A549 (cell line): ENCODE results near the gene GMCL1. TPM values are rescaled to one million over a fixed set of nuclear protein-coding genes. Genes with fewer than 3 reads are reported as not detected.
"Not testable (repeated sequence)": the region's sequence is repeated elsewhere in the genome, so short reads cannot be mapped to it uniquely, and the experiment has no call there.

Experiments
- ATAC-seq, 2 experiments: fragments of 200-7000 bp in 1 of 2; fragments of >200 bp in 1 of 2; cut with Nextera tagmentation in 1 of 2; cut with Tn5 transposase in 1 of 2; 3 replicates each; pipeline versions ENCODE4 v1.8.0 to v1.9.1; 2018 to 2020; ENCODE audit warnings: mild to moderate bottlenecking in 1 of 2, moderate library complexity in 1 of 2
- CTCF ChIA-PET: fragments of 300-600 bp; sonication (Branson Sonifier 250); formaldehyde crosslinking; extraction: SDS; loops from one replicate; lab custom pipeline; 2021; ENCODE audit warnings: antibody characterized with exemption, inconsistent platforms; lab: Yijun Ruan, JAX
- POLR2A ChIA-PET: fragments of 350-600 bp; formaldehyde crosslinking; extraction: SDS; loops from one replicate; lab custom pipeline; 2021; ENCODE audit warnings: antibody characterized with exemption, inconsistent platforms; lab: Yijun Ruan, JAX
- DNase-seq, 2 experiments: peaks; one replicate each; pipeline versions ENCODE4 v3.0.0 to v3.0.0-alpha.2; 2011 to 2016; ENCODE audit warnings: low read depth in 1 of 2, low spot score in 1 of 2
- FAIRE-seq: peaks from 2 replicates; lab custom pipeline; 2011; peaks lifted over from hg19 to GRCh38; lab: Jason Lieb, UNC
- H3K27ac ChIP-seq, 2 experiments: fragments of >200 bp; sonication (Bioruptor Twin); formaldehyde crosslinking; 3 replicates each; pipeline ENCODE4 v1.5.1; 2016 to 2017
- H3K4me1 ChIP-seq: fragments of >200 bp; sonication (Bioruptor Twin); formaldehyde crosslinking; 3 replicates; pipeline ENCODE4 v1.6.1; 2016
- H3K4me2 ChIP-seq: fragments of >200 bp; sonication (Bioruptor Twin); formaldehyde crosslinking; 3 replicates; pipeline ENCODE4 v1.6.1; 2016
- H3K4me3 ChIP-seq: fragments of >200 bp; sonication (Bioruptor Twin); formaldehyde crosslinking; 3 replicates; pipeline ENCODE4 v1.5.1; 2016
- H3K9me3 ChIP-seq: fragments of >200 bp; sonication (Bioruptor Twin); formaldehyde crosslinking; 3 replicates; pipeline ENCODE4 v1.6.1; 2016
- BCL3 ChIP-seq: fragments of >200 bp; sonication (Bioruptor Twin); formaldehyde crosslinking; IDR thresholded peaks from 3 replicates; pipeline ENCODE4 v1.6.1; 2016
- BHLHE40 ChIP-seq: IDR thresholded peaks from 2 replicates; pipeline ENCODE4 v1.6.1; 2012; ENCODE audit warnings: low read depth, low read length, inconsistent platforms
- CBX8 ChIP-seq: fragments of 200-600 bp; sonication (generic); IDR thresholded peaks from 2 replicates; pipeline ENCODE4 v1.6.1; 2016
- CHD2 ChIP-seq: fragments of 150-350 bp; IDR thresholded peaks from 2 replicates; pipeline ENCODE4 v1.6.1; 2014; ENCODE audit warnings: low read length; ENCODE audit not compliant: partially characterized antibody
- CHD4 ChIP-seq: fragments of 200-600 bp; sonication (generic); IDR thresholded peaks from 2 replicates; pipeline ENCODE4 v1.6.1; 2016; ENCODE audit warnings: antibody characterized with exemption, mild to moderate bottlenecking, borderline replicate concordance
- CTCF ChIP-seq: fragments of >200 bp; sonication (Bioruptor Twin); formaldehyde crosslinking; IDR thresholded peaks from 3 replicates; pipeline ENCODE4 v1.5.1; 2016
- ELK1 ChIP-seq: fragments of 150-350 bp; IDR thresholded peaks from 2 replicates; pipeline ENCODE4 v1.6.1; 2014; ENCODE audit warnings: low read depth, mild to moderate bottlenecking, low read length
- EP300 ChIP-seq, 2 experiments: fragments of >200 bp; sonication (Bioruptor Twin); formaldehyde crosslinking; IDR thresholded peaks; 2 replicates in 1 of 2; 3 replicates in 1 of 2; pipeline ENCODE4 v1.6.1; 2016 to 2017
- FOXS1 ChIP-seq: fragments of 250-450 bp; sonication (Bioruptor Pico); IDR thresholded peaks from 2 replicates; pipeline ENCODE4 v1.5.0; 2020; ENCODE audit warnings: mild to moderate bottlenecking, moderate library complexity
- HEYL ChIP-seq: fragments of 250-450 bp; sonication (Bioruptor Pico); IDR thresholded peaks from 2 replicates; pipeline ENCODE4 v1.8.0; 2021; ENCODE audit warnings: mild to moderate bottlenecking, moderate library complexity
- KDM5A ChIP-seq: fragments of 200-600 bp; sonication (generic); IDR thresholded peaks from 2 replicates; pipeline ENCODE4 v1.6.1; 2016; ENCODE audit warnings: antibody characterized with exemption, mild to moderate bottlenecking
- MAX ChIP-seq: IDR thresholded peaks from 2 replicates; pipeline ENCODE4 v1.6.1; 2012
- NFE2L2 ChIP-seq: fragments of 150-350 bp; conservative IDR thresholded peaks from 2 replicates; pipeline ENCODE4 v1.6.1; 2014; ENCODE audit warnings: low read length
- PHF8 ChIP-seq: fragments of 200-600 bp; sonication (generic); IDR thresholded peaks from 2 replicates; pipeline ENCODE4 v1.6.1; 2016; ENCODE audit warnings: low read depth, mild to moderate bottlenecking, antibody characterized with exemption, moderate library complexity, borderline replicate concordance
- RAD21 ChIP-seq, 2 experiments: fragments of >200 bp in 1 of 2; sonication (Bioruptor Twin) in 1 of 2; formaldehyde crosslinking in 1 of 2; IDR thresholded peaks in 1 of 2; conservative IDR thresholded peaks in 1 of 2; 2 replicates in 1 of 2; 3 replicates in 1 of 2; pipeline ENCODE4 v1.6.1; 2012 to 2018; ENCODE audit warnings: inconsistent platforms in 1 of 2
- RARB ChIP-seq: fragments of 250-450 bp; sonication (Bioruptor Pico); IDR thresholded peaks from 2 replicates; pipeline ENCODE4 v1.8.0; 2021; ENCODE audit warnings: mild to moderate bottlenecking, moderate library complexity
- SMC3 ChIP-seq: fragments of >200 bp; sonication (Bioruptor Twin); formaldehyde crosslinking; IDR thresholded peaks from 3 replicates; pipeline ENCODE4 v1.6.1; 2018; ENCODE audit warnings: inconsistent platforms
- SREBF2 ChIP-seq: fragments of 450-650 bp; IDR thresholded peaks from 2 replicates; pipeline ENCODE4 v1.6.1; 2014; ENCODE audit warnings: mild to moderate bottlenecking, moderate library complexity
- TFCP2L1 ChIP-seq: fragments of 250-450 bp; sonication (Bioruptor Pico); IDR thresholded peaks from 2 replicates; pipeline ENCODE4 v1.5.0; 2021; ENCODE audit warnings: mild to moderate bottlenecking
- ZFP36 ChIP-seq: fragments of 450-650 bp; IDR thresholded peaks from 2 replicates; pipeline ENCODE4 v1.6.1; 2014; ENCODE audit warnings: borderline replicate concordance; ENCODE audit not compliant: partially characterized antibody
- ZNF302 ChIP-seq: fragments of 250-450 bp; sonication (Bioruptor Pico); IDR thresholded peaks from 2 replicates; pipeline ENCODE4 v1.9.0; 2021; ENCODE audit warnings: inconsistent platforms, mild to moderate bottlenecking, moderate library complexity
- ZSCAN20 ChIP-seq: fragments of 250-450 bp; sonication (Bioruptor Pico); IDR thresholded peaks from 2 replicates; pipeline ENCODE4 v1.8.0; 2022; ENCODE audit warnings: mild to moderate bottlenecking, moderate library complexity
- WGBS: methylation state at CpG from one replicate; pipeline ENCODE4 v1.1.6; 2017; ENCODE audit errors: missing lambda C conversion rate; 5-methylcytosine and 5-hydroxymethylcytosine counted together
- polyA plus RNA-seq, 4 experiments: library from polyadenylated mRNA; depleted of rRNA in 3 of 4; stranded (reverse); fragments of >200 nt; fragmentation: RNase III in 1 of 4; extraction: RNeasy Plus Mini Kit Qiagen cat#74134 plus additional on column Dnase treatment in 1 of 4; gene quantifications; 2 replicates in 3 of 4; 3 replicates in 1 of 4; pipeline ENCODE4 v1.2.3, GENCODE V29; 2011 to 2017
- TF ChIP-seq, protein P1 (sequence below): fragments of >200 bp; sonication (Bioruptor Twin); formaldehyde crosslinking; IDR thresholded peaks from 2 replicates; pipeline ENCODE4 v1.6.1; 2016
- TF ChIP-seq, protein P2 (sequence below): fragments of 250-450 bp; sonication (Bioruptor Pico); IDR thresholded peaks from 2 replicates; pipeline ENCODE4 v1.5.0; 2020; ENCODE audit warnings: low read depth, mild to moderate bottlenecking, moderate library complexity
- TF ChIP-seq, protein P3 (sequence below): IDR thresholded peaks from 2 replicates; pipeline ENCODE4 v1.6.1; 2012; ENCODE audit warnings: low read depth, borderline replicate concordance
- TF ChIP-seq, protein P4 (sequence below): fragments of 450-650 bp; IDR thresholded peaks from 2 replicates; pipeline ENCODE4 v1.6.1; 2014; ENCODE audit warnings: antibody characterized with exemption

Gene GMCL1
- polyA plus RNA-seq, 2 of the 4 experiments (the other 2 are of a cell fraction) = 16.6 to 21.1 TPM

GRCh38 chr2:69830906-69831241, 1.4 kb downstream of the GMCL1 start:
- H3K4me1 ChIP-seq = peaks cover 15% of the 10 kb centered on the region
- WGBS = 91% methylated on average over 13 of the region's 13 CpGs
- CTCF ChIA-PET = interaction anchor here (1.0 to 2.7 kb wide), 4 partner anchors 14 to 266 kb away, joined by 3 to 13 read pairs (median 5); no protein-coding TSS in a partner anchor
- peak overlapping the region; percentile 75 for H3K4me2 ChIP-seq
- FAIRE-seq, H3K9me3 ChIP-seq, ATAC-seq, DNase-seq, H3K27ac ChIP-seq, POLR2A ChIA-PET: not testable (repeated sequence)
- H3K4me3 ChIP-seq = peak overlapping the region; percentile 91

DNA sequence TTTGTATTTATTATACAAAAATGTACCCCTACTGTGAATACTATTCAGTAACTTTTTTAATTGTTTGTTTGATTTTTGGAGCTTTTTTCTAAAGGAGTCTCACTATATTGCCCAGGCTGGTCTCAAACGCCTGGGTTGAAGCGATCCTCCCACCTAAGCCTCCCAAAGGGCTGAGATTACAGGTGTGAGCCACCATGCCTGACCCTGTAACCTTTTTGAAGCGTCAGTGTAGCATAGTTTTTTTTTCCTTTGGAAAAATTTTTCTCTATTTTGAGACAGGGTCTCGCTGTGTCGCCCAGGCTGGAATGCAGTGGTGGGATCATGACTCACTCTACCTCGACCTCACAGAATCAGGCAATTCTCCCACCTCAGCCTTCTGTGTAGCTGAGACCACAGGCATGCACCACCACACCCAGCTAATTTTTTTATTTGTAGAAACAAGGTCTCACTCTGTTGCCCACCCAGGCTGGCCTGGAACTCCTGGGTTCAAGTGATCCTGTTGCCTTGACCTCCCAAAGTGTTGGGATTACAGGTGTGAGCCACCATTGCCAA, 2.0 kb downstream of the GMCL1 start:
- H3K4me3 ChIP-seq = no peak overlapping the region
- WGBS = 94% methylated on average over 6 of the region's 6 CpGs
- no peak overlapping the region for H3K27ac ChIP-seq
- no peaks in the 10 kb centered on the region for H3K9me3 ChIP-seq
- ATAC-seq (no peak), FAIRE-seq (no peak), DNase-seq (no peak)
- POLR2A ChIA-PET = no interaction called here
- CTCF ChIA-PET = interaction anchor here (0.9 to 2.7 kb wide), 4 partner anchors 15 to 112 kb away, joined by 3 to 13 read pairs (median 5); no protein-coding TSS in a partner anchor
- H3K4me2 ChIP-seq = peak overlapping the region; percentile 75
- TF ChIP-seq ZSCAN20 (CRISPR knock-in tag) (no peak), CTCF (no peak), RARB (no peak), ELK1 (no peak), CHD4 (no peak), TFCP2L1 (CRISPR knock-in tag) (no peak), SMC3 (no peak), EP300 (IDR thresholded peaks at IDR 0.05) (no peak), CHD2 (no peak), BHLHE40 (no peak), MAX (no peak), SREBF2 (no peak), NFE2L2 (no peak)
- TF ChIP-seq, protein P1, sequence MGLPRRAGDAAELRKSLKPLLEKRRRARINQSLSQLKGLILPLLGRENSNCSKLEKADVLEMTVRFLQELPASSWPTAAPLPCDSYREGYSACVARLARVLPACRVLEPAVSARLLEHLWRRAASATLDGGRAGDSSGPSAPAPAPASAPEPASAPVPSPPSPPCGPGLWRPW = no peak
- TF ChIP-seq, protein P2, sequence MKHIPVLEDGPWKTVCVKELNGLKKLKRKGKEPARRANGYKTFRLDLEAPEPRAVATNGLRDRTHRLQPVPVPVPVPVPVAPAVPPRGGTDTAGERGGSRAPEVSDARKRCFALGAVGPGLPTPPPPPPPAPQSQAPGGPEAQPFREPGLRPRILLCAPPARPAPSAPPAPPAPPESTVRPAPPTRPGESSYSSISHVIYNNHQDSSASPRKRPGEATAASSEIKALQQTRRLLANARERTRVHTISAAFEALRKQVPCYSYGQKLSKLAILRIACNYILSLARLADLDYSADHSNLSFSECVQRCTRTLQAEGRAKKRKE (CRISPR knock-in tag) = no peak
- peaks cover 15% of the 10 kb centered on the region for H3K4me1 ChIP-seq

GRCh38 chr2:69833752-69834151, 4.3 kb downstream of the GMCL1 start:
- ChIA-PET CTCF (interaction anchor here (0.6 to 1.1 kb wide), 2 partner anchors 105 to 109 kb away, joined by 3 to 6 read pairs; no protein-coding TSS in a partner anchor), POLR2A (interaction anchor here (0.5 kb wide), 1 partner anchor 93 kb away, joined by 6 read pairs; no protein-coding TSS in a partner anchor)
- Histone ChIP-seq H3K4me1 (peaks cover 6% of the 10 kb centered on the region), H3K4me2 (no peak overlapping the region), H3K4me3 (no peak overlapping the region), H3K9me3 (no peaks in the 10 kb centered on the region), H3K27ac (no peak overlapping the region)
- FAIRE-seq = no peak
- DNase-seq = no peak
- WGBS = 67% methylated on average over 3 of the region's 3 CpGs
- no peak for ATAC-seq
- no peak for TF ChIP-seq ZNF302
- no peak for TF ChIP-seq HEYL
- no peak for TF ChIP-seq ZFP36
- TF ChIP-seq, protein P3, sequence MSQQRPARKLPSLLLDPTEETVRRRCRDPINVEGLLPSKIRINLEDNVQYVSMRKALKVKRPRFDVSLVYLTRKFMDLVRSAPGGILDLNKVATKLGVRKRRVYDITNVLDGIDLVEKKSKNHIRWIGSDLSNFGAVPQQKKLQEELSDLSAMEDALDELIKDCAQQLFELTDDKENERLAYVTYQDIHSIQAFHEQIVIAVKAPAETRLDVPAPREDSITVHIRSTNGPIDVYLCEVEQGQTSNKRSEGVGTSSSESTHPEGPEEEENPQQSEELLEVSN = no peak
- no peak for TF ChIP-seq RAD21 (conservative IDR thresholded peaks at IDR 0.05 in 1 of 2, IDR thresholded peaks at IDR 0.05 in 1 of 2)
- no peak for TF ChIP-seq NFE2L2
- TF ChIP-seq CBX8 = no peak
- TF ChIP-seq FOXS1 = no peak
- TF ChIP-seq, protein P4, sequence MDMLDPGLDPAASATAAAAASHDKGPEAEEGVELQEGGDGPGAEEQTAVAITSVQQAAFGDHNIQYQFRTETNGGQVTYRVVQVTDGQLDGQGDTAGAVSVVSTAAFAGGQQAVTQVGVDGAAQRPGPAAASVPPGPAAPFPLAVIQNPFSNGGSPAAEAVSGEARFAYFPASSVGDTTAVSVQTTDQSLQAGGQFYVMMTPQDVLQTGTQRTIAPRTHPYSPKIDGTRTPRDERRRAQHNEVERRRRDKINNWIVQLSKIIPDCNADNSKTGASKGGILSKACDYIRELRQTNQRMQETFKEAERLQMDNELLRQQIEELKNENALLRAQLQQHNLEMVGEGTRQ = no peak
- TF ChIP-seq, protein P1 = no peak
- TF ChIP-seq BCL3 = no peak
- TF ChIP-seq PHF8 = no peak
- TF ChIP-seq SMC3 = no peak
- TF ChIP-seq KDM5A = no peak
